NCI-H82 treated with DMSO at 0.1 percent for 48 hours (cell line): ENCODE results near the gene BMP8A.
"Not testable (repeated sequence)": the region's sequence is repeated elsewhere in the genome, so short reads cannot be mapped to it uniquely, and the experiment has no call there.

ENCODE experiments used
- DNase-seq: peaks from one replicate; lab custom pipeline; 2025; ENCODE audit not compliant: unreplicated experiment; lab: John Stamatoyannopoulos, UW

BMP8A gene

DNA sequence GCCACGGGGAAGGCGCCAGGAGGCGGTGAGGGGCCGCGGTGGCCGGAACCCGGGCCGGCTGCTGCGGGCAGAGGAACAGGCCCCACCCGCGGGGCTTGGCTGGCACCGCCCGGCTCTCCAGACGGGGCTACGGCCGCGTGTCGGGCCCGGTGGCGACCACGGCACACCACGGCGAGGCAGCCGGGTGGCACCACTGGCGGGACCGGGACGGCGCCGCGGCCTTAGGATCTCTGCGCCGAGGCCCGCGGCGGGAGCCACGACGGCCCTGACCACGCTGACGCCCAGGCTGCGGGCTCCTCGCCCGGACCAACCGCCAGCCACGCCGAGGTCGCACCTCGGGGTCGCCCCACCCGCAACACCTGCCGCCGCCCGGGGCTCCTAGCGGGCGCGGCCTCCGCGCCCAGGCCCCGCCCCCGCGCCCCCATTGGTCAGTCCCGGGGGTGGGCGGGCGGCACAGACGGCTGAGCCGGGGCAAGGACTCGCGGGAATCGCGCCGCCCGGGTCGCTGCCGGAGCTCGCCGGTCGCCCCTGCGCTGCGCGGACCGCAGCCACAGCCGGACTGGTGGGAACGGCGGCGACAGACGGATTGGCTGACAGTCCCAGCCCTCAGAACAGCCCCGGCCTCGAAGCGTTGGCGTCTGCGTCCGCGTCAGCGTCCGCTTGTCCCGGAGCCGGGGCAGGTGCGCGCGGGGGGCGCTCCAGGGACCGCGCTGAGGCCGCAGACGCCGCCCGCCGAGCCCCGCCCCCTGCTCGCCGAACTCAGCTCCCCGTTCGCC lies at the start of gene BMP8A:
Gene BMP8A (plus strand): TSS at position 491 of the 776 bp plus-strand sequence. CDS start 356 bp downstream, outside the sequence.
- DNase-seq, result peak; percentile 19

GRCh38 chr1:39441797-39442196 lies 49.6 kb upstream of the BMP8A start:
- no peak for DNase-seq

DNA sequence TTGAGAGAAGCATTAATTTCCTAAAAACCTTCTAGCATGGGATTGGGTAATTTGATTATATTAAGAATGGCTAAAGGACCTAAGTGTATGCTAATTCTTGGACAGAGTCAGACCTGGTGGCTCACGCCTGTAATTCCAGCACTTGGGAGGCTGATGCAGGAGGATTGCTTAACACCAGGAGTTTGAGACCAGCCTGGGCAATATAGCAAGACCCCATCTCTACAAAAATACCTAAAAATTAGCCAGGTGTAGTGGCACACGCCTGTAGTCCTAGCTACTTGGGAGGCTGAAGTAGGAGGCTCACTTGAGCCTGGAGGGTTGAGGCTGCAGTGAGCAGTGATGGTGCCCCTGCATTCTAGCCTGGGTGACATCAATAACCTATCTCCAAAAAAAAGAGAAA lies 45.9 kb upstream of the BMP8A start:
- no peak for DNase-seq

DNA sequence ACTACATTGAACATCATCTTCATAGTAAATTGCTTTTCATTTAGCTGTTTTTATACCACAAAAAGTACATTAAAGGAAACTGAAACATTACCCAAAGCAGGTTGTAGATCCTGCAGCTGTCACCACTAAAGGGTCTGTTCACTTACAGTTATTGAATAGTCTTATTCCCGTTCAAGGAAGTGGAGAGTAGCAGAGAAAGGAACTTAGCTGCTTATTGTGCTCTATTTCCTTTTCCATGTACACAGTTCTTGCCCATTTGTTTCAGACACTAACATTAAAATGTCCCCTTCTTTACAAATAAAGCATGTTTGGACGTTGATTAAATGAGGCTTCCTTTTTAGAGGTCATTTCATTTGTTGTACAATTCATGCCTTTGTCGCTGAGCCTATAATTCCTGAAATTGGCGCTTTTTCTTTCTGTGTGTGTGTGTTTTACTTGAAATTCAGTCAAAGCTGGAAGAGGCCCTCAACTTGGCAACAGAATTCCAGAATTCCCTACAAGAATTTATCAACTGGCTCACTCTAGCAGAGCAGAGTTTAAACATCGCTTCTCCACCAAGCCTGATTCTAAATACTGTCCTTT lies 44.4 kb upstream of the BMP8A start:
- DNase-seq, result no peak

- DNase-seq, result not testable (repeated sequence)
Observed at GRCh38 chr1:39450041-39450440, 41.4 kb upstream of the BMP8A start.

DNA sequence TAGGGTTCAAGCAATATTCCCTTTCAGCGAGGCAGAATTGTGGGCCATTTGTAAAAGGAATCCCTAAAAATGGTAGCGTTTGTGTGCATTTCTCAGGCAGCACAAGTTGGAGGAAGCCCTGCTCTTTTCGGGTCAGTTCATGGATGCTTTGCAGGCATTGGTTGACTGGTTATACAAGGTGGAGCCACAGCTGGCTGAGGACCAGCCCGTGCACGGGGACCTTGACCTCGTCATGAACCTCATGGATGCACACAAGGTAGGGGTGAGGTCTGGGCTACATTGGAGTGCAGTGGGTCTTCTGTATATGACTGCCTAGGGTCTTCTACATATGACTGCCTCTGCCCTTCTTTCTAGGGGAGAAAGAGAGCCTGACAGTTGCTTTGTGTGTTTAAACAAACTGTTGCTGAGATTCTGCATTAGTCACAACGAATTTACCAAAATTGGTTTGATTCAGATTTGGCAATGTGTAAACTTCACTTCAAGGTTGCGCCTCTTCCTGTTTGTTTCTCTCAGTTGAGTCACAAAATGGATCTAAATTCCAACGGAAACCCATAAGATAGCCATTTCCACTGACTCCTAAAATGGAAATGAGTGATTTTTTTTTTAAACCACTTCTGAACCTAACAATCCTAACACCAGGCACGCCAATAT lies 40.4 kb upstream of the BMP8A start:
- DNase-seq, result no peak

DNA sequence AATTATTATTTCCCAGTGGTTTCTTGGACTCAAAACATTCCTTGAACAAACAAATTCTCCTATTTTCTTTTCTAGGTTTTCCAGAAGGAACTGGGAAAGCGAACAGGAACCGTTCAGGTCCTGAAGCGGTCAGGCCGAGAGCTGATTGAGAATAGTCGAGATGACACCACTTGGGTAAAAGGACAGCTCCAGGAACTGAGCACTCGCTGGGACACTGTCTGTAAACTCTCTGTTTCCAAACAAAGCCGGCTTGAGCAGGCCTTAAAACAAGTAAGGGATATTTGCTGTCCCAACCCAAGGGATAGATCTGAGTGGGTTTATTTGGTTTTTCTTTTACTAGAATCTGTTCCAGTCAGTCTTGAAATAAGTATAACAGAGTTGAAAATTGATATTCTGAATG lies 39.4 kb upstream of the BMP8A start:
- DNase-seq, result no peak

- DNase-seq, result no peak
Observed at GRCh38 chr1:39452540-39452939, 38.9 kb upstream of the BMP8A start.

GRCh38 chr1:39453603-39454002 lies 37.8 kb upstream of the BMP8A start:
- DNase-seq, result no peak

DNA sequence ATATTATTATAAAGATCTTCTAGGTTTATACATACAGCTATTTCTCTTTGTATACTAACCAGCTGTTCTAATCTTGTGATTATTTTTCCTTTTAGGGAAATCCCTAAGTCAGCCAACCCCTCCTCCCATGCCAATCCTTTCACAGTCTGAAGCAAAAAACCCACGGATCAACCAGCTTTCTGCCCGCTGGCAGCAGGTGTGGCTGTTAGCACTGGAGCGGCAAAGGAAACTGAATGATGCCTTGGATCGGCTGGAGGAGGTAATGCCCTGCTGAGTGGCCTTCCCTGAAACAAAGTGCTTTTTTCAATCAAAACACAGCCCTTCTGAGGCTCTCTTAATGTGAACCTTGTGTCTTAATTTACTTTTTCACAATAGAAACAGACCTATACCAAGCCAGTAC lies 32.4 kb upstream of the BMP8A start:
- DNase-seq, result no peak

GRCh38 chr1:39462074-39462473 lies 29.4 kb upstream of the BMP8A start:
- no peak for DNase-seq

DNA sequence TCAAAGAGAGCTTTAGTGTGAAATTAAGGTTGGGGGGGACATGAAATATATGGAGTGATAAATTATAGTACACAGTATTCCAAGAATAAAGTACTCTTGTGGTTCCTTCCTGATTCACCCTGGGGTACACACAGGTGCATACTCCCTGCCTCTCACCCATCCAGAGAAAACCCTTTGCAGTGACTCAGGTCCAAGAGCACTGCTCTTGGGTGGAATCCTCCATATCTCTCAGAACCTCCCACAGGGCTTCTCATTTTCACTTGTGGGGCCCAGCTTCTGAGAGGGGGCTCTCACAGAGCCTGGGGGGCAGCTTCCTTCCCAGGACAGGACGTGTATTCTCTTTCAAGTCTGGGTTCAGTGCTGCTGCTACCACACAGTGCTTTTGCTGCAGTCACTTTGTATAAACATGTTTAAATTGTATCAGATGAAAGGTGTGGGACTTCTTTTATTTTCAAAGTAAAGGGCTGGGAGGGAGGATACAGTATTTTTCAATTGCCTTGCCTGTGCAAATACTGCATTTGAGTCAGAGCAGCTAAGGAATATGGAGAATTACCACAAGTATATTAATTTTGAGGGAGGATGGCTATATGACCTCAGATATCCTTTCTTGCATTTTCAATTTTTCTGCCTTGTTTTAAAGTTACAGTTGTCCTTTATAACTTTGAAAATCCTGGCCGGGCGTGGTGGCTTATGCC lies 24.9 kb upstream of the BMP8A start:
- DNase-seq, result no peak

DNA sequence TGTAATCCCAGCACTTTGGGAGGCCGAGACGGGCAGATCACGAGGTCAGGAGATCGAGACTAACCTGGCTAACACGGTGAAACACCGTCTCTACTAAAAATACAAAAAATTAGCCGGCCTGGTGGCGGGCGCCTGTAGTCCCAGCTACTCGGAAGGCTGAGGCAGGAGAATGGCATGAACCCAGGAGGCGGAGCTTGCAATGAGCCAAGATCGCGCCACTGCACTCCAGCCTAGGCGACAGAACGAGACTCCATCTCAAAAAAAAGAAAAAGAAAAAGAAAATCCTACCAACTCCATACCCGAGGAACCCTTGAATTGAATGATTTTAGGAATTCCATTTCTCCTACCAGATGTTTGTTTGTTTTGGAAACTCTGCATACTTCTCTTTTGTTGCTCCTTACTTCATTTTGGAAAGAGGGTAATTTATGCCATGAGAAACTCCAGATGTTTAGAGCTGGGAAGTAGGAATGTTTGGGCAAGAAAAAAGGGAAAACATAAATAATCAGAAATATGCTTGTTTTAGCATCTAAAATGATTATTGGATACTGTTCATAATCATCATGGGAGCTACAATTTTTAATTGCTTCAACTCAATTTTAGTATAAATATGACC lies 24.2 kb upstream of the BMP8A start:
- DNase-seq, result not testable (repeated sequence)

- no peak for DNase-seq
Observed at GRCh38 chr1:39469150-39469549, 22.3 kb upstream of the BMP8A start.

DNA sequence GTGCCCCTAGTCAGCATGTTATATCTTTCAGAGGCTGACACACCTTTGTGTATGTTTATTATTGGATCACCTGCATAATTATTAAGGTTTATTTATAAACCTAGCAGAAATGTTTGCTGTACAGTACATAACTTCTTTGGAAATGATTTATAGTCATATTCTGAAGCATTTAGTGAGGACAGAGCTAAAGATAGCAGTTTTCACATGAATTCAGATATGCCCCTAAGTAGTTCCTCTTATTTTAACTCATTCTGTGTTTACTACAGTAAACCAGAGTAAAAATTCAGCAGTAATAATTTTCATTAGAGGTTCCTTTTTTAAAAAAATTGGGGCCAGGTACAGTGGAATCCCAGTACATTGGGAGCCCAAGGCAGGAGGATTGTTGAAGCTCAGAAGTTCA lies 21.4 kb upstream of the BMP8A start:
- no peak for DNase-seq

- no peak for DNase-seq
Observed at GRCh38 chr1:39472826-39473225, 18.6 kb upstream of the BMP8A start.

- no peak for DNase-seq
Observed at GRCh38 chr1:39473324-39473723, 18.1 kb upstream of the BMP8A start.

DNA sequence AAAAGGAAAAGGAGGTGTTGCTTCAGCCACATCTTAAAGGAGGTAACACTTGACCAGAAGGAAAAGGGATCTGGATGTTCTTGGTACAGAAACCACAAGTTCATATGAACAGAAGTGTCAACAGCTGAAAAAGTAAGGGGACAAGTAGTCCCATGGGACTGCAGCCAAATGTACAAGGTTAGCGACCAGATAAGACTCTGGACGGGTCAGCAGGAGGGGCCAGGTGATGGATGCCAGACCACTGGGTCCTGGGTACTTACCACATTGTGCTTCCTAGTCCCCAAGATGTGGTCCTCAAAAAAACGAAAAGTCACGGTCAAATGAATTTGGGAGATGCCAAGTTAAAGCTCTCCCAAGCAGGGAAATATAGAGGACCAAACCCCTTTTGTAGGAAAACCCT lies 16.6 kb upstream of the BMP8A start:
- no peak for DNase-seq

DNA sequence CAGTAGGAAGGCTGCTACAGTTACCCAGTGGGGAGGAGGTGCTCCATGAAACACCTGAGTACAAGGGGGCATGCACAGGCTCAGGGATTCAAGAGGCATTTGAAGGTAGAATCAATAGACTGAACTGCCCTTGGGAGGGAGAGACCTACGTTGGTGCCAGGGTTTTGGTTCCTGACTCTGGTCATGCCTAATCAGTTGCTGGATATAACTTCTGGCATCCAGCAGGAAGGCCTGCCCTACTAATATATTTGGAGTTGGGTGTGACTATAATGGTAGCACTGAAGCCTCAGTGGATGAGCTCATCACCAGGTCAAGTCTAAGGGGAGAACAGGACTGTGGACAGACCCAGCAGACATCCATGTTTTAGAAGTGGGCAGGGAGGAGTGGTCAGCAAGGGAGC lies 15.9 kb upstream of the BMP8A start:
- DNase-seq, result not testable (repeated sequence)

DNA sequence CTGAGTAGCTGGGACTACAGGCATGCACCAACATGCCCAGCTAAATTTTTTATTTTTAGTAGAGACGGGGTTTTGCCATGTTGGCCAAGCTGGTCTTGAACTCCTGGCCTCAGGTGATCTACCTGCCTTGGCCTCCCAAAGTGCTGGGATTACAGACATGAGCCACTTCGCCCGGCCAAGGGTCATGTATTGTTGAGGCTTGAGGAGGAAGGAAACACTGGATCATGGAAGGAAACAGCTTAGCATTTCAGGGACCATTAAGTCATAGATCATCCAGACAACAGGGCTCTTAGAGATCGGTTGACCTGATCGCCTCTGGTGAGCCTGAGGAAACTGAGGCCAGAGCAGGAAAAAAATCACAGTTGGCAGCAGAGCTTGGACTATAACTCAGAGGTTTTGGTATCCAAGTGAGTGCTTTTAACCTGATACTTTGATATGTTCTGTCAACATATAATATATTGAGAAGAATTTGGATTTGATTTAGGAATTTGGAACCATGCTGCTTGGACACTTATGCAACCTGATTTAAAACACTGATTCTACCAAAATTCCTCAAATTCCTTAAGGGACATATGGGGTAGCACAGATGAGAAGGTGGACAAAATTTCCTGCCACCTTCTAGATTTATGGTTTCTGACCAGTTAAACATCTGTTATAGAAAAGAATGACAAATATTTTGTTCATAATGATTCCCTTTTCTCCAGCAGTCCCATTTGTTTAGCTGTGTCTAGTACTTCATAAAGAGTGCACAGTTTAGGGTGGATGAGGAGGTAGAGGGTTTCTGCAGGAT lies 13.1 kb upstream of the BMP8A start:
- DNase-seq, result no peak
